GM18505 (cell line): ENCODE results near the gene ZNF79.
"Not testable (repeated sequence)": the region's sequence is repeated elsewhere in the genome, so short reads cannot be mapped to it uniquely, and the experiment has no call there.

ENCODE experiments used
- ATAC-seq: cut with Tn5 transposase; IDR thresholded peaks from one replicate; pipeline ENCODE4 v1.9.1; 2021; ENCODE audit not compliant: unreplicated experiment
- POLR2A ChIP-seq: IDR thresholded peaks from 4 replicates; pipeline ENCODE4 v1.6.1; 2011; ENCODE audit warnings: borderline replicate concordance; ENCODE audit not compliant: insufficient read depth, insufficient read length; ENCODE audit errors: extremely low read depth

Gene ZNF79

GRCh38 chr9:127463382-127463781 is 39.2 kb downstream of the ZNF79 start:
- no peak for TF ChIP-seq POLR2A
- no peak for ATAC-seq

GRCh38 chr9:127463911-127464310 is 39.7 kb downstream of the ZNF79 start:
- TF ChIP-seq POLR2A: no peak
- ATAC-seq: no peak

- ATAC-seq: not testable (repeated sequence)
These were observed 42.3 kb downstream of the ZNF79 start for GRCh38 chr9:127466407-127466917.

GRCh38 chr9:127467621-127468020 is 43.4 kb downstream of the ZNF79 start:
- no peak for ATAC-seq
- no peak for TF ChIP-seq POLR2A

GRCh38 chr9:127470662-127471061 is 46.5 kb downstream of the ZNF79 start:
- no peak for TF ChIP-seq POLR2A

GRCh38 chr9:127473501-127473900 is 49.3 kb downstream of the ZNF79 start:
- no peak for TF ChIP-seq POLR2A
- no peak for ATAC-seq

More at GRCh38 chr9:127470662-127471061, 46.5 kb downstream of the ZNF79 start:
- no peak for ATAC-seq

- no peak for ATAC-seq
- no peak for TF ChIP-seq POLR2A
These were observed 49.8 kb downstream of the ZNF79 start for GRCh38 chr9:127473932-127474331.

- no peak for ATAC-seq
- TF ChIP-seq POLR2A: no peak
These were observed 50.4 kb downstream of the ZNF79 start for GRCh38 chr9:127474592-127474991.

- TF ChIP-seq POLR2A: no peak
- ATAC-seq: no peak
These were observed 55.4 kb downstream of the ZNF79 start for GRCh38 chr9:127479507-127480081.

- ATAC-seq: no peak
- TF ChIP-seq POLR2A: no peak
These were observed 58.5 kb downstream of the ZNF79 start for GRCh38 chr9:127482662-127483061.

- ATAC-seq: no peak
- no peak for TF ChIP-seq POLR2A
These were observed 61.8 kb downstream of the ZNF79 start for GRCh38 chr9:127485995-127486394.

GRCh38 chr9:127488946-127489345 is 64.8 kb downstream of the ZNF79 start:
- no peak for ATAC-seq
- no peak for TF ChIP-seq POLR2A

GRCh38 chr9:127489471-127490115 is 65.4 kb downstream of the ZNF79 start:
- TF ChIP-seq POLR2A: no peak
- ATAC-seq: no peak

- no peak for TF ChIP-seq POLR2A
- no peak for ATAC-seq
These were observed 66.5 kb downstream of the ZNF79 start for GRCh38 chr9:127490535-127491230.
